ENCODE data around the gene SOWAHB.
"Not testable (repeated sequence)": the region's sequence is repeated elsewhere in the genome, so short reads cannot be mapped to it uniquely, and the experiment has no call there.

SOWAHB gene

DNA sequence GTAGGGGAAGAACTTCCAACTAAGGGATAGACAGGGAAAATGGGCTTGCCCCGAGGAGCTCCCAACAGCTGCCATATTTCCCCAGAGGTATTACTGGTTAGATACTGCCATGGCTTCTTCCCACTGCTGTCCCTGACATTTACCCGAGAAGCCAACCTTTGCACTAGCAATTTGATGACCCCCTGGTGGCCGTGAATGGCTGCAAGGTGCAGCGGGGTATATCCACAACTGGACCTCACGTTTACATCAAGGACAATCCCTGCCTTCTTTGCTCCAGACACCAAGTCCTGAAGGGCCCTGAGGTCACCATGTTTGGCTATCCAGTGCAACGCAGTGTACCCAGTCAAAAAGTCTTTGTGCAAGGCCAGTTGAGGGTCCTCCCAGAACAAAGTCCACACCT lies 2.3 kb downstream of the SOWAHB start:
- DNase-seq: no peak

DNA sequence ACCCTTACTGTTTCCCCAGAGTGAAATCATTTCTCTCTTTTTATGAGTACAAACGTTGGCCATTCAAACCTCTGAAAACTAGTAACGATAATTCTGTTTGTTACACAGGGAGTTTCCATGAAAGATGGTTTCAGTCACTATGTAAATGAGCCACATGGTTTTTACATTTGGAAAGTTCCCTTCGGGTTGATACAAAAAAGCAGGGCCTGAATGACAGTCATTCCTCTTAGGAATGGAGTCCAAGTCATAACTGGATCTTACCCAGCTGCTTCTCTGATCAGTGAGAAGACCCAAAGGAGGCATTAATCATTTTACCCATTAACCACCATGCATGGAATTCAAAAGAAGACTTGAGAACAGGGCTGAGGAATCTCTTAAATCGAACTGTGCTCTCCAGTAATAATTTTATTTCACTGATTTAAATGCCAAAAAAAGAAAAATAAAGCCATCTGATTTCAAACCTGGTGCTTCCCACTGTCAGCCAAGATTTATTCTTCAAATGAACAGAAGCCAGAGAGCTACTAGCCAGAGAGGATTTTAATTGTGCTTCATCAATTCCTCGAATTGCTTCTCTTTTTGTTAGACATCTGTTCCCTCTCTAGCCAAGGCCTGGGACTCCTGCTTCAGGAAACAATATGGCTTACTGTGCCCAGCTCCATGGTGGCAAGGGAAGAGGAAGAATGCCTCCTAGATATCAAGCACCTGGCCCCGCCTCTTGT lies 3.2 kb downstream of the SOWAHB start:
- no peak for DNase-seq

DNA sequence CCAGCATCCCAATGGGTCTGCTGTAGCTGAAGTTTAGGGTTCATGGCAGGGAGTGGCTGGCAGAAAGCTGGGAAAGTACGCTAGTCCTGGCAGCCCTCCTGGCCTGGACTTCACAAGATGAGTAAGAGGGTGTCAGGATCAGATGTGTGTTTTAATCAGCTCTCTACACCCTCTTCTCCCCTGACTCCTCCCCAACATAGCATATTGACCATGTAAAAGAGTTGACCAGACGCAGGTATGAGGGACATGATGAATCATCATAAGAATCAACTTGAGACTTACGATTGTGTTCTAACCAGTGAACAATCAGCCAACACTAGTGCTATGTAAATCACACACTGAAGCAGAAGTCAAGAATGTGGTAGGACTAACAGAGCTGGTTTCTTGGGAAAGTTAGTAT lies 5.3 kb downstream of the SOWAHB start:
- DNase-seq: no peak

DNA sequence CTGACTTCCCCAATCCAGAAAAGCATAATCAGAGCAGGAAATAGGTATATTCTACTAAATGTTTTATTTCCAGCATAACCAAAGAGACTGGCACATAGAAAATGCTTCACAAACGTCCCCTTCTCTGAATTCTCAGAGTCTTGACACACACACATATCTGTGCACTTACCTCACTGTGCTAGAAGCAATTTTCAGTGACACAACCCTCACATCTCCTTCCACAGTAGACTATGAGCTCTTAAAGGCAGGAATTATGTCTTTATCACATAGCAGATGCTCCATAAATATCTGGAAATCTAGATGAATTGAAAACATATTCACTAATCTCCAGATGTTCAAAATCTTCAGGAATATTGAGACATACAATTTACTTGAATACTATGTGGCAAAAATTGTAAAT lies 5.9 kb downstream of the SOWAHB start:
- no peak for DNase-seq

DNA sequence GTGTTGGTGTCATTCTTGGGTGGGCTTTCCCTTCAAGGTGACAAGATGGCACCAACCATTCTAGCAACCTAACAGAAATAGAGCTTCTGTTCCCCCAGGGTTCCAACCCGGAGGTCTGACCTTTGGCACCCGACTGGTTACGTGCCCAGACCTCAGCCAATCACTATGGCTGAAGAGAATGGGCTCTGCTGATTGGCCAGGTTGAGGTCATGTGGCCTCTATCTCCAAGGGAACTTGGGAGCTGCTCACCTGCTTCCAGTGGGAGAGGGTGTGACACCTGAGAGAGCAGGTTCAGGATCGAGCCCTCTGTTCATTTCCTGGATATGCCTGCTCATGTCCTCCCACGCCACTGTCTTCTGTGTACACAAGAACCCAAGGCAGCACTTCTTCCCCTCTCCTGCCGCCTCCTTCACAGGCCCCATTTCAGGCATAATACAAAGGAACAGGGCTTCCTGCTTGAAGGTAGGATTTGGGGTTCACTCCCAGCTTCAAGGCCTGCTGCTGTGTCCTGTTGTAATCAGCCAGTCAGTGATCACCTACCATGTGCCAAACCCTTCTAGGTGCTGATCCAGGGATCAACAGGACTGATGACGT lies 11.0 kb downstream of the SOWAHB start:
- no peak for DNase-seq

DNA sequence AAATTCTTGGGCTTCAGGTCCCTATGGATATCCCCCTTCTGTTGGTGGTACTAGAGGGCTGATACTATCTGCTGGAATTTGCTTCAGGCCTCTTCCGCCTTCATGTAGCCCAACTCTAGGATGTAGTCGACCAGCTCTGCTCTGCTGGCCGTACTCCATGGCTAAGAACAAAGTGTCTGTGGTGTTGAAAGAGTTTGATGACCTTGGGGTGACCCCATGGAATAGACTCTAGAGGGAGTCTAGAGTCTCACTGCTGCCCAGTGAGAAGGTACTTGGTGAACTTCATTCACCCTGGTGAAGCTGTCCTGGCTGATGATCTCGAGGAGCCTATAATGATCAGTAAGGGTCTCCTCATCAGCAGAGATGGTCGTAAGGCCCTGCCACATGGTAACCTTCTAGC lies 11.7 kb downstream of the SOWAHB start:
- DNase-seq: no peak

DNA sequence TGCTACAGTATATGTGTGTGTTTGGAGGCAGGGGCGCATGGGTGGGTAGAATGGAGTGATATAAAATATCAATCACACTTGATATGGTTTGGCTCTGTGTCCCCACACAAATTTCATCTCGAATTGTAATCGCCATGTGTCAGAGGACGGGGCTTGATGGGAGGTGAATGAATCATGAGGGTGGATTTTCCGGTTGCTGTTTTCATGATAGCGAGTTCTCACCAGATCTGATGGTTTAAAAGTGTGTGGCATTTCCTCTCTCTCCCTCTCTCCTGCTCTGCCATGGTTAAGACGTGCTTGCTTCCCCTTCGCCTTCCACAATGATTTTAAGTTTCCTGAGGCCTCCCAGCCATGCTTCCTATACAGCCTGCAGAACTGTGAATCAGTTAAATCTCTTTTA lies 14.8 kb downstream of the SOWAHB start:
- DNase-seq: no peak

DNA sequence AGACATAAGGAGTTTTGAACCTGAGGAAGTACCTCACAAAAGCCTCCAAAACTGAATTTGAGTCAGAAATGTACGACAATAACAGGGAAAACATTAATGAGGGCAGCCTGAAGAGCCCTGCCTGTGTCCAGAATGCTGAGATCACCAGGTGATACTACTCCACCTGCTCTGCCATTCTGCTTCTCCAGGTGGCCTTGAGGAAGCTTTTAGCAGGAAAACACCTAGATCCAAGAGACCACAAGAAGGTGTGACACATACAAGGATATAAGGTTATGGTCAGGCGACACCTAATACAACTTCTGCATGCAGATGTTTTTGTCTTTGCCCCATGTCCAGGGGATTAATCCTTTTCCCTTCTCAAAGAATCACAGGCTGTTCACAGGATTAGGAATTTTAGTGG lies 15.3 kb downstream of the SOWAHB start:
- no peak for DNase-seq

DNA sequence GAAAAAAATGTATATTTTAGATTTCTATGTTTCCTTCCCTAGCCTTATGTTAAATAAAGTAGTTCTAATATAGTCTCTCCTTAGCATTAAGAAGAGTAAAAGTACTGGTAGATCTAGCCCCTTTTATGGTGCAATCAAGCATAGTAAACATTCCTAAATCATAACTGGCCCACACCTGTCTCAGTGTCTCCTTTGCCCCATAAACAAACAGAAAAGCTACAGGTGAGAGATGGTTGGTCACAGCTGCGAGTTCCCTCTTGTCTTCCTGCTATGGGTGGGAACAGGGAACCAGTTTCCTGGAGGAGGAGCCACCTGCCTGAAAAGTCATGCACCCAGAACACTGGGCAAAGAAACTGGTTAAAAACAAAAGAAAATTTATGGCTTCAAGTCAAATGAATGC lies 16.6 kb downstream of the SOWAHB start:
- DNase-seq: no peak

DNA sequence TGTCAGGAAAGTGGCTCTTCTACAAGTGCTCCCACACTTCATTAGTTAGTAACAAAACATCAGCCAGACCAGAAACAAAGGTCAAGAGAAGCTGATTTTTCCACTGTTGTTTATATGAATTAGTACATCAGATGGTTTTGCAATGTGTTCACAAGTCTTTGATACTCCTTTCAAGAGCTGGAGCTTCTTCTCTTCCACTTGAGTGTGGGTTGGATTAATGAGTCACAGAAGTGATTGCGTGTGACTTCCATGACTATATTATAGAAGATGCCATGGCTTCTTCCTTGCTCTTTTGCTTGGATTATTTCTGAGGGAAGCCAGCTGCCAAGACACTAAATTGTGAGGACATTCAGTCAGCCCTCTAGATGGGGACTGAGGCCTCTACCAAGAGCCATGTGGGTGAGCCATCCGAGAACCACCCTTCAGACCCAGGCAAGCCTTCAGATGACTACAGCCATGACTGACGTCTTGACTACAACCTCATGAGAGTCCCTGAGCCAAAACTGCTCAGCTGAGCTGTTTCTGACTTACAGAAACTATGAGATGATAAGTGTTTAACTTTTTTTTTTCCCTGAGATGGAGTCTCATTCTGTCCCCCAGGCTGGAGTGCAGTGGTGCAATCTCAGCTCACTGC lies 18.1 kb downstream of the SOWAHB start:
- no peak for DNase-seq

DNA sequence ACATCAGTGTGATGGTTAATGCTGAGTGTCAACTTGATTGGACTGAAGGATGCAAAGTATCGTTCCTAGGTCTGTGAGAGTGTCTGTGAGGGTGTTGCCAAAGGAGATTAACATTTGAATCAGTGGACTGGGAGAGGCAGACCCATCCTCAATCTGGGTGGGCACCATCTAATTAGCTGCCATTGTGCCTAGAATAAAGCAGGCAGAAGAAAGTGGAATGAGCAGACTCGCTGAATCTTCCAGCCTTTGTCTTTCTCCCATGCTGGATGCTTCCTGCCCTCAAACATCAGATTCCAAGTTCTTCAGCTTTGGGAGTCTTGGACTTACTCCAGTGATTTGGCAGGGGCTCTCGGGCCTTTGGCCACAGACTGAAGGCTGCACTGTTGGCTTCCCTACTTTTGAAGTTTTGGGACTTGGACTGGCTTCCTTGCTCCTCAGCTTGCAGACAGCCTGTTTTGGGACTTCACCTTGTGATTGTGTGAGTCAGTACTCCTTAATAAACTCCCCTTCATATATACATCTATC lies 19.2 kb downstream of the SOWAHB start:
- DNase-seq: not testable (repeated sequence)

DNA sequence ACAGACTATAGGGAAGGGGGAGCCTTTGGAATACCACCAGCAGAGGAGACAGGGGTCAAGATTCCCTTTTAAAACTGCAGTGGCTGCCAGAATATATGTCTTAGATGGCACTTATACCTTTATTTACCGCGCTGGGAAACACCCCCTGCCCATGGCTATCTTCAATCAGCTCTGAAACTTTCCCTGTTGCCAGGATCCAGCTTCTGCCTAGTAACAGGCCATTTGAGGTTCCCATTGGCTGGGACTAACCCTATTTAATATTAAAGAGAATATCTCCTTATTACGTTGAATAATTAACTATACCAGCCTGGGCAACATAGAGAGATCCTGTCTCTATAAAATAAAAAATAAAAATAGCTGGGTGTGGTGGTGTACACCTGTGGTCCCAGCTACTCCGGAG lies 23.8 kb downstream of the SOWAHB start:
- no peak for DNase-seq

DNA sequence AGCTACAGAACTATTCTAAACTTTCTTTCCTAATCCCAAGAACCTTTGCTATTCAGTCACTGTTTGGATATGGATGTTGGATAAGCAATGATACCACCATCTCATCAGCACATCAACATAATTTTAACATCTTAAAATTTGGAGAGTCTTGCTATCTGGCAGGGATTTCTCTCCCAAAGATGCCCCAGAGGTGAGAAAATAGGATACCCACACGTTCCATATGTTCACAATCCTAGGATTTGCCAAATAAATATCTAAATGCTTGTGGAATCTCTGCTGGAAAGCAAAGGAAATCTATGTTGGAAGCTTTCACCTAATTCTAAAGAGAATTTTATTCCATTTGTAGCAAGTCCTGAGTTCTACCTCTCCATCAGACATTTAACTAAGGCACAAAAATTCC lies 24.4 kb downstream of the SOWAHB start:
- DNase-seq: no peak

DNA sequence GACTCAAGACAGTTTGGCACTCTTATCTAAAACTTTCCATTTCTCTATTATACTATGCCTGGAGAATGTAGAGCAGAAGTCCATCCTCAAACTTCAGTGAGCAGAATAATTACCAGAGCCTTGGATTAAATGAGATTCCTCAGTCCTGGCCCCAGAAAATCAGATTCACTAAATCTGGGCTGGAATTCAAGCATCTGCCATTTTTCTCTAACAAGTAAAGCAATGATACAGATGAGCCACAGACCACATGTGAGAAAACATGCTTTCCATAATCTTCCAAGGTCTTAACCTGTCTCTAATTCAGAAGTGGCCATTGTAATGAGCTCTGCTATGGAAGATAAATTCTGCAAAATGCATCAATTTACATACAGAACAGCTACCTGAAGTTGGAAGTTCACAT lies 25.4 kb downstream of the SOWAHB start:
- no peak for DNase-seq

DNA sequence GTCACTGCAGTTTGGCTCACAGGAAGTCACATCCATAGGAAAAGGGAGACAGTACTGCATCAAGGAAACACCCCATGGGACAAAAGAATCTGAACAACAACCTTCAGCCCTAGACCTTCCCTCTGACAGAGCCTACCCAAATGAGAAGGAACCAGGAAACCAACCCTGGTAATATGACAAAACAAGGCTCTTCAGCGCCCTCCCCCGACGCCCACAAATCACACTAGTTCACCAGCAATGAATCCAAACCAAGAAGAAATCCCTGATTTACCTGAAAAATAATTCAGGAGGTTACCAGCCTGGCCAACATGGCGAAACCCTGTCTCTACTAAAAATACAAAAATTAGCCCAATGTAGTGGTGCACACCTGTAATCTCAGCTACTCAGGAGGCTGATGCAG lies 29.2 kb downstream of the SOWAHB start:
- DNase-seq: not testable (repeated sequence)

DNA sequence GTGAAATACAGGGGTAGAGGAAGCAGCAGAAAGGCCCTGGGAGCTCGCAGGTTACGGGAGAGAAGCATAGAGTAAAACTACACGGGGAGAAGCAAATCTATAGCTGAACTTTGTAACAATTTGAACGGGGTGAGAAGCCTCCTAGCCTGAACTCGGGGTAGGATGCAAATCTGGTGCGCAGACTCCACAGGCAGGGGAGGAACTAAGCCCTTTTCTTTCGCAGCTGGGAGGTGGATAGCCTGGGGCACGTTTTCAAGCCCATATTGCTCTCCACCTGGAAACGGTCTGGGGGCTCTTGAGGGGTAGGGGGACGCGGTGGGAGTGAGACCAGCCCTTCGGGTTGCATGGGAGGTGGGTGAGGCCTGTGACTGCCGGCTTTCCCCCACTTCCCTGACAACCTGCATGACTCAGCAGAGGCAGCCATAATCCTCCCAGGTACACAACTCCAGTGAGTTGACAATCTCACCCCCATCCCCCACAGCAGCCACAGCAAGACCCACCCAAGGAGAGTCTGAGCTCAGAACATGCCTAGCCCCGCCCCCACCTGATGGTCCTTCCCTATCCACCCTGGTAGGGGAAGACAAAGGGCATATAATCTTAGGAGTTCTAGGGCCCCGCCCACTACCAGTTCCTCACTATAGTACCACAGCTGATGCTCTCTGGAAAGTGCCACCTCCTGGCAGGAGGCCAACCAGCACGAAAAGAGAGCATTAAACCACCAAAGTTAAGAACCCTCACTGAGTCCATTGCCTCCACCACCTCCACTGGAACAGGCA lies 29.9 kb downstream of the SOWAHB start:
- DNase-seq: no peak

DNA sequence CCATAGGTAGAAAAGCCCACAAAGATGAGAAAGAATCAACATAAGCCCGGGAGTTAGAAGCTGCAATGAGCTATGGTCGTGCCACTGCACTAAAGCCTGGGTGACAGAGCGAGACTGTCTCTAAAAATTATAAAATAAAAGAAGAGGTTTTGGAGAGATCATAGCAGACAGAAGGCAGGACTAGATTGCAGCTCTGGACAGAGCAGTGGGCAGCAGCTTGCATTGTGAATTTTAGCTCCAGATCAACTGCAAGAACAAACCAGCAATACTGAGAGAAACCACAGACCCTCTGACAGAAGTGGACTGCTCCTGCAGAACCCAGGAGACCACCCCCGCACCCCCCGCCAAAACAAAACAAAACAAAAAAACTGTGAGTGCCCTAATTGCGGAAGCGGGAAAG lies 30.6 kb downstream of the SOWAHB start:
- no peak for DNase-seq

DNA sequence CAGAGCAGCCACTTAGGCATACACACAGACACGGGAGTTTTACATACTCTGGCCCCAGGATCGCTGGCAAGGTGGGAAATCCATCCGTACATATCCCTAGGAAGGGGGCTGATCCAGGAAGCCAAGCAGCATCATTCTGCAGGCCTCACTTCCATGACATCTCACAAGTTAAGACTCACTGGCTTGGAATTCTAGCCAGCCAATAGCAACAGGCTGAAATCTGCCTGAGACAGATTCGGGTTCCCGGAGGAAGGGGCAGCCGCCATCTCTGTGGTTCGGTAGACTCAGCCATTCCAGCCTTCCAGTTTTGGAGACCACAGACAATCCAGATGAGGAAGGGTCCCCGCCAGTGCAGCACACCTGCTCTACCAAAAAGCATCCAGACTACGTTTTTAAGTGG lies 31.3 kb downstream of the SOWAHB start:
- DNase-seq: no peak

DNA sequence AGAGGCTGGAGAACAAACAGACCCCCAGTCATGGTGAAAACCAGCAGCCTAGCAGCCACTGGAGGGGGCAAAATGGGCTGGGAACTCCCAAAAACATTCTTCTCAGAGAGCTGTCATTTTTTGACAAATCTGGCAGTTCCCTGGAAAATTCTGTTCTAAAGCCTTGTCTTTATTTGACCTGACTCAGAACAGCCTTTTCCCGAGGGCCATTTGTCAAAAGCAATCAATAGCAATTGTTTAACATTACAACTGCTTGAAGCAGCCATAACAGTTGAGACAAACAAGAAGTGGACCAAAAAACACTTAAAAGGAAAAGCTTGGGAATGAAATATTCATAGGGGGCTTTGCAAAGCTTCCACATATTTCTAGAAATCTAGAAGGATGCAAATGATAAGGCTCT lies 39.6 kb downstream of the SOWAHB start:
- DNase-seq: no peak

DNA sequence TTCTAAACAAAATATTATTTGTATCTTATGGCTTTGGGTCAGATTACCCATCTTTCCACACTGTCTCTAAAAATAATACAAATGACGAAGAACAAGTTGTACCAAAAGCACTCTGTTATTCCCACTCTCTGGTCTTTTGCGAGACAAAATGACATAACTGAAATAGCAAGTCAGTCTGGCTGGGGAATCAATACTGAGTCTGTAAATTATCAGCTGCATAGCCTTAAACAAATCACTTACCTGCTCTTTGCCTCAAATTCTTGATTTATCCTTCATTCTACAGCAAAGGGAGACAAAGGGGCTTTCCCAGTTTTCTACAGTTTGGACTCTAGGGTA lies 40.9 kb downstream of the SOWAHB start:
- no peak for DNase-seq

DNA sequence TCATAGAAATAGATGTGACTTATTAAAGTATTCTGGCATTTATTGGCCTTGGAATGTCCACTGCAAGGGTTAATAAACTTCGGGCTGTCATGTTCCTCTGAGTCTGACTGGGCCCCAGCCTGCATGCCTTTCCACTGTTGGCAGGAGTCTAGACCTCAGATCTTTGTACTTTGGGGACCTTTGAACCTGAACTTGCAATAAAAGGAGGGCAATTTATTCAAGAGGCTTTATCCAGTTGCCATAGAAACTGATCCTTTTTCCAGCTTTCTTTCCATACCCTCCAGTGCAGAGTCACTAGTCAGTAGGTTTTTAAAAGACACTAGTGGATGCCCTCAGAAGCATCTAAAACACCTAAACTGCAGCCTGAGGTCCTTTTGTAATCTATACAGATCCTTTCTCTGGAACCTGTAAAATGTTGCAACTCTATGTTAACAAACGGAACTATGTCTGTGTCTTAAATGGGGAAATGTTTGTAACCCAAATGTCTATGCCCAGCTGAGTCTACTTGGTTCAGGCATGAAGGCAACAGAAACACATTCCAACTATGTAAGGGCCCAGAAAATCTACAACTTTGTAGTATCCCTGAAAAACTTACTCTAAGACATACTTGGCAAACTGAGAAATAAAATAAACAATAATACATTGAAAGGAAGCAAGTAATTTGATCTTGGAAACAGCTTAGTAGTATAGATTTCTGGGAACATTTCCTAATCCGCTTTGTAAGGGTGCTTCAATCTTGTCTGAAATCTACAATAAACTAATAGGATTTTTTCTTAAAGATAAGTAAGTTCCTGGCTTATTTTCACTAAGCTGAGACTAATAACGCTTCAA lies 41.5 kb downstream of the SOWAHB start:
- DNase-seq: no peak

DNA sequence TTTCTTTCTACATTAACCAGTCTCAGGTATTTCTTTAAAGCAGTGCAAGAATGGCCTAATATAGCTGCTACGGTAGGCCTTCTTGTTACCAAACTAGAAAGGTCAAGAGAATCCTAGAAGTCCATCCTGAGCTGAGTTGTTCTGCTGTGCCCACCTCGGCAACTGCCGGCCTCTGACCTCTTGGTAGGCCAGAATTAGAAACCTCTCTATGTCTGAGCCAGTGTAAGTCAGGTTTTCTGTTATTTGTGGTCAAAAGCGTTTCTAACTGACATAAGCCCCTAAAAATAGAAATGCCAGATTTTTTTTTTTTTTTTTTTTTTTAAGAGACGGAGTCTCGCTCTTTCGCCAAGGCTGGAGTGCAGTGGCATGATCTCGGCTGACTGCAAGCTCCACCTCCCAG lies 43.1 kb downstream of the SOWAHB start:
- DNase-seq: no peak

DNA sequence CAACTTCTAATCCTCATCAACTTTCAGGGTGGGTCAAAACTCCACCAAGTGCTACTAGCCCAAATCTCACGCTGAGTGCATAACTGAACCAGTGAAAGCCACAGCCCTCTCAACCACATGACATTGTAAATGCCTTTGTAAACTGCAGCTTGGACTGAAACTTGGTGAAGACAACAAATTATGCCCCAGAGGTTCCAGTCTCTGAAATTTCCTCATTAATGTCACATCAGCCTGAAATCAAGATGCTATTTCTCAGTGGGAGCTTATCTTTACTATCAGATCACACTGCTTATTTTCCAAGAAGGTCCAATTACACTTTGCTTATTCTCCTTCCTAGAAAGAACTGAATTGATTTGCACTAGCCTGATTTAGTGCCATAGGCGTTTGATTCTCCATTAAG lies 46.6 kb downstream of the SOWAHB start:
- DNase-seq: no peak
